HG02973 (cell line): ENCODE data around the gene MRPS24.

ENCODE experiments used
- ATAC-seq: cut with Tn5 transposase; IDR thresholded peaks from one replicate; pipeline ENCODE4 v1.9.1; 2021; ENCODE audit warnings: moderate library complexity; ENCODE audit not compliant: unreplicated experiment

Gene MRPS24

DNA sequence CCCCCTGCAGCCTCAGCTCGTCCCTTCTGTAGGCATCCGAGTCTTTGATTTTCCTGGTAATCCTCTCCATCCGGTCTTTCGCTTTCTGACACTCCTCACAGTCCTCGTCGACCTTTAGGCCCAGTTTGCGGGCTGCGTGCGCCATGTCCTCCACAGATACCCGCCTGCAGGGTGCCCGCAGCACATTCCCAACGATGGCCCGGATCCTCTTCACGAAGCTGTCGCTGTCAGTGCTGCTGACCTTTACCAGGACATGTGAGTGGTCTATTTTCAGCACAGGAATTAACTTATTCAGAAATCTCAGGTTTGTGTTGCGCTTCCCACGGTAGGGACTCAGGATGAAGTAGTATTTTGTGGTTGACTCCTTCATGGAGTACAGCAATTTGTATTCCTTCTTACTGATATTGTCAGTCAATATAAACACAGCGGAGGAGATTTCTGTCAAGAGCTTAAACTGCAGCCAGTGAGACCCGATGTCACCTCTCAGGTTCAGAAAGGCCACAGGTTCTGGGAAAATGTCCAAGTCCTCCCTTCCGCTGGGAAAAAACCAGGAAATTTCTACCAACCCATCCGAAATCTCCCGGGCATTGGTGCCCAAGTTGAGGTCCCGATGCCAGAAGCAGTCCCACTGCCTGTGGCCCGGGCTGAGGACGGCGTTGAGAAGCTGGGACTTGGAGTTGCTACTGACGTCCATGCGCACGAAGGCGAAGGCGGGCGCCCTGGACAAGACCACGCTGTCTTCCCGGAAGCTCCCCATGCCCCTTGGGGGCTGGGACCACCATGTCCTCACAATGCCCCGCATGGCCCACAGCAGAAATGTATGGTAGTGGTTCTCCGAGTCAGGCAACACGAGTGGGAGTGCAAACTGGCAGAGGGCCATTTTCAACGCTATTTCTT lies 8.9 kb upstream of the MRPS24 start:
- ATAC-seq = no peak

DNA sequence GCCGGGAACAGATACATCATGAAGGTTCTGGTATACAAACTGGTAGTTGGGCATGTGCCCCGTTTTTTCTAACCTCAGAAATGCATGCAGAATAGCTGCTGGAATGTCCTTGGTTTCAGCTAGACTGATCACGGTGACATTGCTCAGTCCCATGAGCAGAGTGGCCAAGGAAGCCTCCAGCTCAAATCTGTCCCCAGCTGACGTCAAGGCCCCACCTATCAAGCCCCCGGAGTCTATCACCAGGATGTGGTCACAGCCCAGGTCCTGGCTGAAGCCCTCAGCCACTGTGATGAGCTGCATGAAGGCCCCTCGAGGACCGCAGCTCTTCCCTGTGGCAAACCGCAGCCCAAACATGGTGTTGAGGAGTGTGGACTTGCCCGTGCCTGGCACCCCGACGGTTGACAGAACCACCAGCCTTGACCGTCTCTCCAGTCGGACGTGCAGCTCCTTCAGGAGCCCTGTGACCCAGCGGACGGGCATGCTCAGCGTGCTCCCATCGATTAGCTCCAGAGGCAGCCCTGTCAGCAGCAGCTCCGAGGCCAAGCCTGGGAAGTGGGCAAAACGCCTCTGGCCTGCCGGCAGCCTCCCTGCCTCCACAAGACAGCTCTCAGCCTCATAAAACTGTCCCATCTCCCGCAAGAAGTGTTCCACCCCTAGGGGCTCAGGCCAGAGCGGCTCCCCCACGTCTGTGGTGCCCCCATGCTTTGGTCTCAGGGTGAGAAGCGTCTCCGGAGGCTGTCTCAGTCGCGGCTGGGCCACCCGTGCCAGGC lies 7.8 kb upstream of the MRPS24 start:
- ATAC-seq = no peak

GRCh38 chr7:43876241-43876640 lies 6.9 kb upstream of the MRPS24 start:
- no peak for ATAC-seq

GRCh38 chr7:43873300-43873699 lies 4.0 kb upstream of the MRPS24 start:
- ATAC-seq = no peak

DNA sequence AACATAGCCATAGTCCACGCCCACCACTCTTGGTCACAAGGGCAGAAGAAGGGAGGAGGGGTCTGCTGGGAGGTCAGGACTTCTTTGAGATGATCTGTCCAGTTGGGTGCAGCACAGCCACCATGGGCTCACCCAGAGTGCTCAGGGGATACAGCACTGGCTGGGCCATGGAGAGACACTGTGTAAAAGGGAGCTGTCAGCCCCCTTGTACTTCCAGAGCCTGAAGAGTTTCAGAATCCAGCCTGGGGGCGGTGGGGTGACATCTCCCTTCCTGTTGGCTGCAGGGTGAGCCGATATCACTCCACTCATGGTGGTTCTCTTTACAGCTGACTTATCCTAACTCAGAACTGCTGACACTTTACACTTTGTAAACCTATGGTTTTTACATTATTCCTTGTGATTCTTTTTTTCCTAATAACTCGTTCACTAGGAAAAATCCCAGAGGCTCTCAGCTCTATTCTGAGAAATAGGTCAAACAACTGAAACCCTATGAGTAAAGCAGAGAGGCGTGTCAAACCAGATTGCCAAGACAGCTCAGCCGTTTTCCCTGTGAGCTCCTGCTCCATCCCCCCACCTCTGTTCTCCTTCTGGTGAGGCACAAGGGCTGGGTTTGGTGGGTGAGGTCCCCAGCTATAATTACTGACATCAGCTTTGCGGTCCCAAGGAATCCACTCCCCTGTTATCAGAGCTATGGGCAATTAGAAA lies 3.2 kb upstream of the MRPS24 start:
- no peak for ATAC-seq

GRCh38 chr7:43871064-43871463 lies 1.7 kb upstream of the MRPS24 start:
- no peak for ATAC-seq

DNA sequence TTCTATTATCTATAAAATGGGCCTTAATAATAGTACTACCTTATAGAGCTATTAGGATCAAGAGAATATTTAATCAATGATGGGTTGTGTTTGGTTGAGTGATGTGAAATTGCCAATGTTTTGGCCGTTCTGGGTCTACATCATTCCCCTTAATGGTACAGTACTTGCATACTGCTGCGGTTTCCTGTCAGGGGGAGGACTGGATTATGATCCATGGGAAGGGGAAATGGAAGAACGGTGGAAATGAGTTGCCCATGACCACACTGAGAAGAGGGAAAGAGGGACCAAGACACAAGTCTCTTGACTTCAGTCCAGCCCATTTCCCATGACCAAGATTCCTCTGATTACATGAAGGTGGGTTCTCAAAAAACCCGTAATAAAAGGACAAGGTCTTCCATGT lies 999 bp upstream of the MRPS24 start:
- no peak for ATAC-seq

DNA sequence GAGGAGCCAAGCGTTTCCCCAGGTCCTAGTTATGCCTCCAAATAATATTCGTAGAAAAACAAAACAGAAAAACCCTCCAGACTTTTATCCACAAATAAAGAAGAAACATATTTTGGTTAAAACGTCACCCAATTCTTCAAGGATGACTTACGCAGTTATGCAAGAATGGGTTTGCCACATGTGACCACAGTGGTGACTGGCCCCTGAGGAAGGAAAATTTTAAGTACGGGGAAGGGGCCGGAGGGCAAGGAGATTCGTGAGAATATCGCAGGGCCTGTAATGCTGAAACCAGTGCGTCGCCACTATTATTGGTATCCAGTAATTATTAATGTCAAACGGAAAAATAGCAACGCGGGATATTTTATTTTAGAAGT lies 537 bp upstream of the MRPS24 start:
- peak; percentile 7 for ATAC-seq

GRCh38 chr7:43868681-43869005 lies 674 bp downstream of the MRPS24 start:
- no peak for ATAC-seq

DNA sequence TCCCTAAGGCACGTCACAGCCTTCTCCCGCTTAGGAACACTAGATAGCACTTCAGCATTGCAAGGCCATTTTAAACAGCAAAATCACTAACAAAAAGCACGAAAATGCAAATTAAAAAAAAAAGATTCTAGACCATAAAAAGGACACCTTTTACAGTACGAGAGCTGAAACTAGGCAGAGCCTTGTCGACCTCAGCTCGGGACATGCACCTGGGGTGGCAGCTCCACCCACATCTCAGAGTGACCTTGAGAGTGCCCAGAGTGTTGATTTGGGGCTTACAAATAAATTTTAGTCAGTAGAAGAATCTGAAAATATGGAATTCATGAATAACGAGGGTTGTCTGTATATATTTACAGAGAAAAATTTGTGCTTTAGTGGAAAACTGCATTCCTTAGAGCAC lies 1.1 kb downstream of the MRPS24 start:
- no peak for ATAC-seq

DNA sequence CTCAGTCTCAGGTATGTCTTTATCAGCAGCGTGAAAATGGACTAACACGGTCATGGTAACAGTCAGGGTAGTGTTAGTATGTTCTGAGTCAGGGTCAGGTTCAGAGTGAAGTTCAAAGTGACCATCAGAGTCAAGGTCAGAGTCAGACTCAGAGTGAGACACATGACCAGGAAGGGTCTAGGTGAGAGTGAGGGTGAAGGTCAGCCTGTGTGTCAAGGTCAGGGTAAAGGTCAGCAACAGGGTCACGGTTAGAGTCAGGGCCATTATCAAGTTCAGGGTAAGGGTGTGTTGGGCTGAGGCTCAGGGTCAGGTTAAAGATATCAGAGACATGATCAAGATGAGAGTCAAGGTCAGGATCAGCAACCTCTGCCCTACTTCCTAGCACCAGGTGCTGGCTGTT lies 4.0 kb downstream of the MRPS24 start:
- no peak for ATAC-seq

GRCh38 chr7:43864126-43864525 lies 5.2 kb downstream of the MRPS24 start:
- no peak for ATAC-seq

DNA sequence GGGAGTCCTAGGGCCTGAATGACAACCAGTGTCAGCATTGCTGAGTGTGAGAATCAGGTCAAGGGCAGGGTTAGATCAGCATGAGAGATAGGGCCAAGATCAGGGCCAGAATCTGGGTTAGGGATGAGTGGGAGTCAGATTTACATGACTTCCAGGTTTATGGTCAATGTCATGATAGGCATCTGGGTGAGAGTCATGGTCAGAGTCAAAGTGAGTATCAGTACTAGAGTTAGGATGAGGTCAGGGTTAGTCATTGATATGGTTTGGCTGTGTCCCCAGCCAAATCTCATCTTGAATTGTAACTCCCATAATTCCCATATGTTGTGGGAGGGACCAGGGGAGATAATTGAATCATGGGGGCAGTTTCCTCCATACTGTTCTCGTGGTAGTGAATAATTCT lies 12.3 kb downstream of the MRPS24 start:
- ATAC-seq = no peak

GRCh38 chr7:43856316-43856715 lies 13.0 kb downstream of the MRPS24 start:
- ATAC-seq = no peak

- no peak for ATAC-seq
Observed at GRCh38 chr7:43855176-43855575, 14.1 kb downstream of the MRPS24 start.

- no peak for ATAC-seq
Observed at GRCh38 chr7:43851805-43852204, 17.5 kb downstream of the MRPS24 start.

- ATAC-seq = no peak
Observed at GRCh38 chr7:43850348-43851116, 18.8 kb downstream of the MRPS24 start.

DNA sequence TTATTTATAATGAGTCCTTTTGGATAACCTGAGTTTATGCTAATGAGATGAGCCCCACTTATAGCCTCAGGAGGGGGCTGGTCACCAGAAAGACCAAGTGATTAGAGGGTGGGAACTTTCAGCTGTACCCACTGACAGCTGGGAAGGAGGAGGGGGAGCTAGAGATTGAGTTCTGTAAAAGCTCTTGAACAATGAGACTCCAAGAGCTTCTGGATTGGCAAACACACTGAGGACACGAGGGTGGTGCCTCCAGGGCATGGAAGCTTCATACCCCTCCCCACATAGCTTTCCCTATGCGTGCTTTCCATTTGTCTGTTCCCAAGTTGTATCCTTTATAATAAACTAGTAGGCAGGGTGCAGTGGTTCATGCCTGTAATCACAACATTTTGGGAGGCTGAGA lies 20.3 kb downstream of the MRPS24 start:
- ATAC-seq = no peak

DNA sequence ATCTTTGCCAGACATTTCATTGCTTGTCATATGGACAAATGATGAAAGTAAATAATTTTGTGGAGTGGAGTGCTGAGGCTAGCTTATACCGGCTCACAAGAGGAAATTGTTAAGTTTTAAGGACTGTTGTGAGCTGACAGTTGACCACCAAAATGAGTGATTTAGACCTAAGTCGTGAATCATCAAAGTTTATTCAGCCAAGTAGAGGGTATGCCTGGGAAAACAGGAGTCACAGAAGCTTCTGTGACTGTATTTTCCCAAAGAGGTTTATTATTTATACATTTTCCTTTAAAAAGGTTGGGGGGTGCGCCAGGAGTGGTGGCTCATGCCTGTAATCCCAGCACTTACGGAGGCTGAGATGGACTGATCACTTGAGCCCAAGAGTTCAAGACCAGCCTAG lies 21.8 kb downstream of the MRPS24 start:
- no peak for ATAC-seq

DNA sequence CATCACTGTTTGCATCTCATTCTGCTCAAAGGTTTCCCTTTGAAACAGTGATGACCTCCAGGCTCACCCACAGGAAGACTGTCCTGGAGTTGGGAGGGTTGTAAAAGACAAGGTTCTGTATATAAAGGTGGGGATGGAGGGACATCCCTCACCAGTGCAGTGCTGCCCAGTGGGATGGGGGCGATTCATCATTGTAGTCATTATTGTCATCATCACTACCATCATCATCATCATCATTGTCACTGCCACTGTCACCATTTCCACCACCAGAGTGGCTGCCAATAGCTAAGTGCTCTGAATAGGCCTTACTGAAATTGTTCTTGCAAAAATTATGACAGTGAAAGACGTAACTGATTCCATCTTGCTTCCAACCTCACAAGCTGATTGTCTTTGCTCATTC lies 24.7 kb downstream of the MRPS24 start:
- no peak for ATAC-seq

GRCh38 chr7:43844257-43844656 lies 25.1 kb downstream of the MRPS24 start:
- no peak for ATAC-seq
